GM12892 (cell line): ENCODE data around the gene PRPF18.

ENCODE experiments used
- POLR2A ChIP-seq: IDR thresholded peaks from 2 replicates; pipeline ENCODE4 v1.6.1; 2011; ENCODE audit warnings: low read depth, low read length, control low read depth
- POLR2AphosphoS5 ChIP-seq: IDR thresholded peaks from 2 replicates; pipeline ENCODE4 v1.6.1; 2011; ENCODE audit warnings: low read depth, low read length, control low read depth
- TAF1 ChIP-seq: IDR thresholded peaks from 2 replicates; pipeline ENCODE4 v1.6.1; 2011; ENCODE audit warnings: low read depth, mild to moderate bottlenecking, control low read depth, low read length, borderline replicate concordance

DNA sequence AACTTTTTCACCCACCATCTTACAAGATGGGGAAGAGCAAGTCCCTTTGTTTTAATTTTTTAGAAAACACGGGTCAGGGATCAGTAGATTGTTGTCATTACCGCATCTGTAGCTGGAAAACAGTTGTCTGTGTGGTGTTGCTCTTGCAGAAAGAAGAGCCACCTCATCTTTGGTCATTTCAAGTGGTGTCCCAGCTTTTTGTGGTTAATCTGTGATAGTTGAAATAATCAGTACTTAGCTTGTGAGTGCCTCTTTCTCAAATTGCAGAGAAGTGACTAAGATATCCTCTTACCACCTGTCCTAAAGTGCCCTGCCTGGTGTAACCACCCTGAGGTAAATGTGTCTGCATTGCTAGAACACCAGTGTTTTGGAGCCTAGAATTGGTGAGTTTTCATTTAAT lies 5.5 kb downstream of the PRPF18 start:
- no peak for TF ChIP-seq TAF1
- no peak for TF ChIP-seq POLR2A
- no peak for TF ChIP-seq POLR2AphosphoS5
